GM18498 (cell line): Measurements from ENCODE around the gene PLEK.

Experiments
- ATAC-seq: cut with Tn5 transposase; IDR thresholded peaks from one replicate; pipeline ENCODE4 v1.9.1; 2021; ENCODE audit warnings: mild to moderate bottlenecking, moderate library complexity; ENCODE audit not compliant: unreplicated experiment

The PLEK gene

DNA sequence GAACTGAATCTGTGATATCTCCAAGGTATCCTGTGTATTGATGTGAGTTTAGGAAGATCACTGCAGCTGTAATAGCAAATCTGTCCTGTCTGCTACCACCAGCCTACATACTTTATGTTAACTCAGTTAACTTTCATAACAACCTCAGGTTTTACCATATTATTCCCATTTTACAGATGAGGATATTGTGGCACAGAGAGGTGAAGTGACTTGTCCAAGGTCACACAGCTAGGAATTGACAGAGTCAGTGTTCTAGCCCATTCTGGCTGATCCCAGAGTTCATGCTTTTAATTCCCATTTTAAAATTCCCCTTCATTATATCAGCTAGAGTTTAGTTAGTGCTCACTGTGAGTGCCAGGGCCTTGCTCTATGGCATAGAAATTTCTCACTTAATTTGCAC, 49.4 kb downstream of the PLEK start:
- no peak for ATAC-seq

- no peak for ATAC-seq
Observed at GRCh38 chr2:68414876-68415275, 49.8 kb downstream of the PLEK start.

- no peak for ATAC-seq
Observed at GRCh38 chr2:68415521-68415920, 50.4 kb downstream of the PLEK start.

DNA sequence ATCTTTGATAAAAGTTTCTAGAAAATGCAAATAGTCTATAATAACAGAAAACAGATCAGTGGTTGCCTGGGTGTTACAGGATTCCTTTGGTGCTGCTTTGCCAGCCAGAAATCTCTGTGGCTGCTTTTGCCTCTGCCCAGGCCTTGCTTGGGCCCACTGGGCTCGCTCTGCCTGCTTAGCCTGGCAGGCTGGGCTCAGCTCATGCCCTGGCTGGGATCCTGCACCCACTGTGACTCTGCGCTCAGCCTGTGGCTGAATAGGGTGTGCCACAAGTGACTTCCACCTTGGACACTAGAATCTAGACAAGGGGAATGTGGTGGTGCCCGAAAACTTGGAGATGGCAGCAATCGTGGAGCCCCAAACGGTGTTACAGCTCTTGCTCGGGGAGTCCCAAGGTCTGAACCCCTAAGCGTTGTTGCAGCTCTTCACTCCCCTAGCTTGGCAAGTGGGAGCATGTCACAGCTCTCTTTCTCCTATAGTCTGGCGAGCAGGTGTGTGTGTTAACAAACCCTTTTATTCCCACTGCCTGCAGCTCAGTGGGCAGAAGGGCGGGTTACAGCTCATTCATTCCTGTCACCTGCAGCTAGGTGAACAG, 51.1 kb downstream of the PLEK start:
- ATAC-seq = no peak

- ATAC-seq = no peak
Observed at GRCh38 chr2:68417926-68418325, 52.8 kb downstream of the PLEK start.

GRCh38 chr2:68418419-68418818, 53.3 kb downstream of the PLEK start:
- ATAC-seq = no peak

DNA sequence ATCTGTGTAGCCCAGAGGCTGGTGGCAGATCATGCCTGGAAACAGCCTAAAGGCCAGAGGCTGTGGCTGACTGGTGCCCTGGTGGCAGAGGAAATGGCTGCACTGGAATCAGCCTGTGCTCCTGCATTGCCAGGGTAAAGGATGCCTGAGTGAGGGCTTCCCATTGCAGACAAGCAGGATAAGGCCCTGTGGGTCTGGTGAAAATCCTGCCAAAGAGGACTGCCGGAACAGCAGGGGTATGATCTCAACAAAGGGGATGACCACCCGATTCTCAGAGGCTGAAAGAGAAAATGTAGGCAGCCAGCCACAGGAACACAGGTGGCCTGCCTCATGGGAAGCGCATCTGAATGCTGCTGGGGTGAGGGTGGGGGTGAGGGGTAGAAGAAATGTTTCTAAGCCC, 53.8 kb downstream of the PLEK start:
- peak; percentile 66 for ATAC-seq

DNA sequence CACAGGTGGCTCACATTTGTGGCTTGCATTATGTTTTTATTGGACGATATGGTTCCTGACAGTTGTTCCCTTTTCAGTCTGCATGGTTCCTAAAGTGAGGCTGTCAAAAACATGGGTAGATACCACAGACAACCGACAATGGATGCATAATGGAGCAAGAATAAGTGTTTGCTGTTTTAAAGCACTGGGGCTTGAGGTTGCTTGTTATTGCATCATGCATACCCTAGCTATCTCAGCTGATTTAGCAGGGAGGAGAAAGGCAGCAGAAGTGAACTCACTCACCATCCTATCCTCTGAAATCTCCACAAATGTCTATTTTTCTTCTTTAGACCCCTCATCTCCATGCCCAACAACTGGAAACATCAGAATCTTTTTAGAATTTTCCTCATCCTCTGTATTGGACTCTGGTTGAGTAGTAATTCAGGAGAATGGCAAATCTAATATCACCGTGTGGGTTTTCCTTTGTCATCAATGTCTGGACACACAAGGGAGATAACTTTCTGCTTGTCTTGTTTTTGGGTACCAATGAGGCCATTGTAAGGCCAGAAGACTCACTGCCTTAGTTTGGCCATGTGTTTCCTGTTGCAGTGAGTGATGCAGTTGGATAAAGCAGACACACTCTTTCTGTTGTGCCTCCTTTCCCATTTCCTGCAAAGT, 55.3 kb downstream of the PLEK start:
- no peak for ATAC-seq

GRCh38 chr2:68423966-68424650, 59.0 kb downstream of the PLEK start:
- ATAC-seq = peak; percentile 79

DNA sequence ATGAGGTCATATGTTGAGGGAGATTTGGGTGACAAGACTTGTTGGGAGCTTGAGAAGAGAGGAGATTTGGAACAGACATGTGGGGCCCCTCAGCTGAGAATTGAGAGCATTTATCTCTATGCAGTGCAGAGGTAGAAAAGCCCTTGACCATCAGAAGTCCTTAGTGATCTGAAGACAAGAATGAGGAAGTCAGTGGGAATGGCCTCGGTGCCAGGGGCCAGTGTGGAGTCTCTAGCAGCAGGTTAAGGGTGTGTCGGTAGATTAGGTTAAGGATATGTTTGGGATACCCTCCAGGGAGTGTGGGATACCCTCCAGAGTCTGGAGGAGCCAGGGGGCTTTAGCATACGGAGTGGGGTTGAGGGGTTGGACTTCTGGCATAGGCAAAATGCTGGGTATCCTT, 60.4 kb downstream of the PLEK start:
- no peak for ATAC-seq

GRCh38 chr2:68426446-68426845, 61.4 kb downstream of the PLEK start:
- no peak for ATAC-seq

GRCh38 chr2:68426848-68427579, 61.9 kb downstream of the PLEK start:
- ATAC-seq = peak; percentile 26

DNA sequence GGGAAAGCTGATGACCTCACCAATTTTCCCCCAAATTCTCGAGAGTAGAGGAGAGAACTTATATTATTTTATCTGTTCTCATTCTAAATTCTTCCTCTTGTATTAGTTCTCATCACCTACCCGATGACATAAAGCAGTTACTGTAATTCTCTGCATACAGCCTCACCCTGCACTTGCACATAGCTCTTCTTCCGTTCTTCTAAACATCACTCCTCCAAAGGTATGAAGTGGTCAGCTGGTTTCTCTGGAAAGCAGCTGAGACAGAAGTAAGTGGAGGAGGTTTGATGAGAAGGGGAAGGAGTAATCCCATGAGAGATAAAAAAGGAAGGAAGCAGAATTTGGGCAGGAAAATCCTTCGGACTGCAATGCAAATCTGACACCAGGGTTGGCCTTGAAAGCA, 63.0 kb downstream of the PLEK start:
- ATAC-seq = no peak

- no peak for ATAC-seq
Observed at GRCh38 chr2:68428746-68429145, 63.7 kb downstream of the PLEK start.

DNA sequence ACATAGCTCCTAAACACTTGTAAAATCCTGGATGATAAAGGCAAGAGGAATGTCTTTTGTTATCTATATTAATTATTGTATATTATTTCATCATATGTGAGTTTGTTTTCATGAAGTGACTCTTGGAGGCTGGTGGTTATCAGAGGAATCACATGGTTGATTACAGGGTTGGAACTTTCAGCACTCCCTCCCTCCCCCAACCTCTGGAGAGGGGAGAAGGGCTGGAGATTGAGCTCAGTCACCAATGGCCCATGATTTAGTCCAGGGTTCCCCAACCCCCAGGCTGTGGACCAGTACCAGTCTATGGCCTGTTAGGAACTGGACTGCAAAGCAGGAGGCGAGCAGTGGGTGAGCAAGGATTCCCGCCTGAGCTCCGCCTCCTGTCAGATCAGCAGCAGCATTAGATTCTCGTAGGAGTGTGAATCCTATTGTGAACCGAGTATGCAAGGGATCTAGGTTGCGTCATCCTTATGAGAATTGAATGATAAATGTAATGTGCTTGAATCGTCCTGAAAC, 64.3 kb downstream of the PLEK start:
- no peak for ATAC-seq

DNA sequence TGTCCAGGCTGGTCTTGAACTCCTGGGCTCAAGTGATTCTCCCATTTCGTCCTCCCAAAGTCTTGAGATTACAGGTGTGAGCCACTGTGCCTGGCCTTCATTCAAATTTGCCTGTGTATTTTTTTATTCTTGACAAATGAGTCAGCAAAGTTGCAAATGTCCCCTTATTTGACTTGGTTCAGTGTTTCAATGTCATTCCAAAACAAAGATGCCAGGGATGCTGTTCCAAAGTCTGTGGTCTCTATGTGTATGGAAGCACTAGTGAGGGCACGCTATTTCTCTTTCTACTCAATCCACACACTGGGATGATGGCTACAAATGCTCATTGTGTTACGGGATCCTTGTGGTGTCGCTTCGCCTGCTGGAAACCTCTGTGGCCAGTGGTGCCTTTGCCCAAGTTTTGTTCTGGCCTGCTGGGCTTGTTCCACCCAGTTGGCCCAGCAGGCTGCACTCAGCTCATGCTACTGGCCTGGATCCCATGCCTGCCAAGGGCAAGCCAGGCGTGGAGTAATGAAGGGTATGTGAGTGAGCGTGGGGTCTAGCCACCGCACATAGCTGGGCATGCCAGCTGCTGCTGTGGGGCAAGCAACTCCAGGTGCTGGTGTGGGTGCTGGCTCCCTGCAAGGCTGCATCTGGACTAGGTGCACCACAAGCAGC, 66.4 kb downstream of the PLEK start:
- no peak for ATAC-seq

DNA sequence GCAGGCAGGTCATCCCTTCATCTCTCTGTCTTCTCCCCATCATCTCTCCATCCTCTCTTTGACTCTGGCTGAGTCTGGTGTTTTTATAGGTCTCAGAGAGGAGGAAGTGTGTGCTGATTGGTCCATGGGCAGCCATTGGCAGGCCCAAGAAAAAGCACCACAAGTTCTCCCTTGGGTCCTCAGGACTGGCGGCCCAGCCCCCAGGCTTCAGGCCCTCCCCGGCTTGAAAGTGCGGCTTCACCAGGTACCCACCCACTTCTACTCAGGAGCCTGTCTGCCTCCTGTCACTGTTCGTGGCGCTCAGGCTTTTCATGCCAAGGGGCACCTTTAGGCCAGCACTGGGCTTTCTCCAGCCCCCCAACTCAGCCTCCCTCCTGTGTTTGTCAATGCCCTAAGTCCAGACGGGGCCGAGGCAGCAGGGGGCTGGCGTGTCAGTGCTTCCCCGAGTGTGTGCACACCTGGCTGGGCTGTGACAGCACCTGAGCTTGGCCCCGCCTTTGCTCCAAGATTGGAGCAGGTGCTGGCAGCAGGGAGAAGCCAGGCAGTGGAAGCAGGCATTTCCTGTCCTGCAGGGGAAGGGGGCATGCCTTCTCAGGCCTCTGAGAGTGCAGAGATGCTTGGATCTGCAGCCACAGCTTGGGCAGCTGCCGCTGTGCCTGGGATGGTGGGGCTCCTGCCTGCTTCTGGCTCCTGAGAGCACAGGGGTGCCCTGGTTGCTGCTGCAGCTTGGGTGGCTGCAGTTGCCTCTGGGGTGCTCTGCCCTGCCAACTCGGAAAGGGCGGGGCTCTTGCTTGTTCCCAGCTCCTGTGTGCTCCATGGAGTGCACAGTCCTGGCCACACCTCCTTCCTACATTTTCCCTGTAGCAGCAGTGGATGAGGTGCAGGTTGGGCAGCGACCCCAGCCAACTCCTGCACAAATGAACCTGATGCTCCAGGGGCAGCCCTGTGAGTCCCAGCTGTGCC, 67.9 kb downstream of the PLEK start:
- no peak for ATAC-seq

- ATAC-seq = no peak
Observed at GRCh38 chr2:68434981-68435380, 69.9 kb downstream of the PLEK start.

- no peak for ATAC-seq
Observed at GRCh38 chr2:68435615-68436014, 70.5 kb downstream of the PLEK start.

DNA sequence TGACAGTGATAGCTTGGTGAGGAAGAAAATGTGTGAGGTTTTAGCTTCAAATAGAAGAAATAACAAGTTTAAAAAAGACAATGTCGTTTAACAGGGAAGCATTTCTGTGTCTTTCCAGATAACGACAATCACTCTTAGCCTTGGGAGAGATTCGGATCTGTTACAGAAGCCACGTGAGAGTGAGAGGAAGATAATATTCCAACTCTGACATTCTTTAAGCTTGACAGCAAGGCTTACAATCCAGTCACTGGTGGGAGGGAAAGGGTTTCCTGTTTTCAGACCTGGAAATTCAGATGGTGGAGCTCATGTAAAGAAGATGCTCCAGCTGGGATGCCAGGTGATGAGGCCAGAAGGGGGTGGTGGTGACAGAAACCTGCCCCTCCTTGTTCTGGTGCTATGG, 71.2 kb downstream of the PLEK start:
- no peak for ATAC-seq
